OCI-LY1 (cell line): ENCODE measurements around the gene ELL2.

Experiments
- EZH2 ChIP-seq: fragments of 200-600 bp; sonication (generic), shearing (Covaris generic); IDR thresholded peaks from 2 replicates; pipeline ENCODE4 v1.8.0; 2017; ENCODE audit warnings: borderline replicate concordance, mixed run types, mild to moderate bottlenecking, antibody characterized with exemption, low read length, moderate library complexity, mixed read lengths
- TF ChIP-seq, protein P1 (sequence below): fragments of 200-600 bp; sonication (generic), shearing (Covaris generic); IDR thresholded peaks from 2 replicates; pipeline ENCODE4 v1.5.1; 2017; ENCODE audit warnings: mild to moderate bottlenecking, antibody characterized with exemption, low read length, moderate library complexity, mixed read lengths

DNA sequence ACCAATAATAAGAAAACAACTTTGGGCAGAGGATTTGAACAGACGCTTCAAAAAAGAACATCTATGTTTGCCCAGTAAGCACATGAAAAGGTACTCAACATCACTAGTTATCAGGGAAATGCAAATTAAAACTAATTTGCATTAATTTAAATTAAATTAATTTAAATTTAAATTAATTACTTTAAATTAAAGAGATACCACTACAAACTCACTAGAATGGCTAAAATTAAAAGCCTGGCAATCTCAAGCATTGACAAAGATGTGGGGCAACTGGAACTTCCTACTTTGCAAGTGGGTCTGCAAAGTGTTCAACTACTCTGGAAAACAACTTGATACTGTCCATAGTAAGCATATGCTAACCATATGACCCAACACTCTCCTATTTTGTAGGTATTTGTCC, 32.1 kb upstream of the ELL2 start:
- TF ChIP-seq, protein P1, sequence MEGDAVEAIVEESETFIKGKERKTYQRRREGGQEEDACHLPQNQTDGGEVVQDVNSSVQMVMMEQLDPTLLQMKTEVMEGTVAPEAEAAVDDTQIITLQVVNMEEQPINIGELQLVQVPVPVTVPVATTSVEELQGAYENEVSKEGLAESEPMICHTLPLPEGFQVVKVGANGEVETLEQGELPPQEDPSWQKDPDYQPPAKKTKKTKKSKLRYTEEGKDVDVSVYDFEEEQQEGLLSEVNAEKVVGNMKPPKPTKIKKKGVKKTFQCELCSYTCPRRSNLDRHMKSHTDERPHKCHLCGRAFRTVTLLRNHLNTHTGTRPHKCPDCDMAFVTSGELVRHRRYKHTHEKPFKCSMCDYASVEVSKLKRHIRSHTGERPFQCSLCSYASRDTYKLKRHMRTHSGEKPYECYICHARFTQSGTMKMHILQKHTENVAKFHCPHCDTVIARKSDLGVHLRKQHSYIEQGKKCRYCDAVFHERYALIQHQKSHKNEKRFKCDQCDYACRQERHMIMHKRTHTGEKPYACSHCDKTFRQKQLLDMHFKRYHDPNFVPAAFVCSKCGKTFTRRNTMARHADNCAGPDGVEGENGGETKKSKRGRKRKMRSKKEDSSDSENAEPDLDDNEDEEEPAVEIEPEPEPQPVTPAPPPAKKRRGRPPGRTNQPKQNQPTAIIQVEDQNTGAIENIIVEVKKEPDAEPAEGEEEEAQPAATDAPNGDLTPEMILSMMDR, result no peak
- no peak for TF ChIP-seq EZH2
